Erythroblast (primary cell): ENCODE results near the gene CEP350.

Source experiments
- GATA1 ChIP-seq: IDR thresholded peaks from 2 replicates; pipeline ENCODE4 v1.6.1; 2011; ENCODE audit warnings: low read depth, mild to moderate bottlenecking, control low read depth, low read length, moderate library complexity
- POLR2A ChIP-seq: IDR thresholded peaks from 2 replicates; pipeline ENCODE4 v1.6.1; 2011; ENCODE audit warnings: mild to moderate bottlenecking, low read length

- no peak for TF ChIP-seq POLR2A
- no peak for TF ChIP-seq GATA1
These were observed 106.4 kb downstream of the CEP350 start for GRCh38 chr1:180061019-180061418.
